Measurements from ENCODE around the gene UGT1A6.

DNA sequence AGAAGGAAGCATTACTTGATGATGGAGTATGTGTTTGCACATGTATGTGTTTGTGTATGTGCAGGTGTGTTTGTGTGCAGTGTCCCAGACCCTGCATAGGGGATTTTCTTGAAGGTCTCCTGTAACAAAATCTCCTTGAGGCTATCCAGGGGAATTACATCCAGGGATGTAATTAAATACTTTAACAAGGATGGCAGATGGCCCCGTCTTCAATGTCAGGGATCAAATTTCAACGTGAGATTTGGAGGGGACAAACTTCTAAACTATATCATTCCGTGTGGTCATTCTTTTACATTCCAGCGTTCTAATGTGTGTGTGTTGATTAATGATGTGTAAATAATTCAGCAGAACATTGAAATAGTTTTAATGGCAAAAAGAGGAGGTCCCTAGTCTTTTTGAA, 17.7 kb upstream of the UGT1A6 start:
- TF ChIP-seq, protein P1, sequence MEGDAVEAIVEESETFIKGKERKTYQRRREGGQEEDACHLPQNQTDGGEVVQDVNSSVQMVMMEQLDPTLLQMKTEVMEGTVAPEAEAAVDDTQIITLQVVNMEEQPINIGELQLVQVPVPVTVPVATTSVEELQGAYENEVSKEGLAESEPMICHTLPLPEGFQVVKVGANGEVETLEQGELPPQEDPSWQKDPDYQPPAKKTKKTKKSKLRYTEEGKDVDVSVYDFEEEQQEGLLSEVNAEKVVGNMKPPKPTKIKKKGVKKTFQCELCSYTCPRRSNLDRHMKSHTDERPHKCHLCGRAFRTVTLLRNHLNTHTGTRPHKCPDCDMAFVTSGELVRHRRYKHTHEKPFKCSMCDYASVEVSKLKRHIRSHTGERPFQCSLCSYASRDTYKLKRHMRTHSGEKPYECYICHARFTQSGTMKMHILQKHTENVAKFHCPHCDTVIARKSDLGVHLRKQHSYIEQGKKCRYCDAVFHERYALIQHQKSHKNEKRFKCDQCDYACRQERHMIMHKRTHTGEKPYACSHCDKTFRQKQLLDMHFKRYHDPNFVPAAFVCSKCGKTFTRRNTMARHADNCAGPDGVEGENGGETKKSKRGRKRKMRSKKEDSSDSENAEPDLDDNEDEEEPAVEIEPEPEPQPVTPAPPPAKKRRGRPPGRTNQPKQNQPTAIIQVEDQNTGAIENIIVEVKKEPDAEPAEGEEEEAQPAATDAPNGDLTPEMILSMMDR (conservative IDR thresholded peaks at IDR 0.05): no peak
- TF ChIP-seq EZH2 (IDR thresholded peaks at IDR 0.05; ENCODE audit: low read depth): no peak
